Measurements from ENCODE around the gene ARL8B. TPM values are rescaled to one million over a fixed set of nuclear protein-coding genes. Genes with fewer than 3 reads are reported as not detected.

The ARL8B gene
- polyA plus RNA-seq, 1 of the 3 experiments (the other 2 are of a cell fraction): 21.9 TPM

- Histone ChIP-seq H3K9me3 (no peaks in the 10 kb centered on the region), H3K9ac (no peak overlapping the region), H3K36me3 (replicated peaks in 1 of 2; ENCODE audit: control insufficient read depth in 1 of 2, insufficient read depth in 2 of 2, low read length in 1 of 2) (no peaks in the 10 kb centered on the region), H3K27me3 (ENCODE audit: insufficient read depth) (no peaks in the 10 kb centered on the region), H3K9me2 (no peaks in the 10 kb centered on the region), H3K4me2 (no peak overlapping the region), H3K27ac (ENCODE audit: low read depth in 2 of 2, low read length in 1 of 2) (no peak overlapping the region), H3K4me3 (ENCODE audit: low read depth in 2 of 2, low read length in 1 of 2) (no peak overlapping the region), H4K20me1 (ENCODE audit: insufficient read depth) (no peaks in the 10 kb centered on the region), H3F3A (replicated peaks; ENCODE audit: insufficient read depth) (no peaks in the 10 kb centered on the region), H2AFZ (ENCODE audit: low read depth) (no peak overlapping the region), H3K4me1 (ENCODE audit: control insufficient read depth in 1 of 2, insufficient read depth in 2 of 2, low read depth in 1 of 2, low read length in 1 of 2) (peaks cover 0 to 3% of the 10 kb centered on the region in 2 experiments; a peak in 1 of 4 replicates), H3K79me2 (ENCODE audit: insufficient read depth) (no peaks in the 10 kb centered on the region)
- ChIA-PET CTCF (interaction anchor here (0.9 to 1.4 kb wide), 2 partner anchors 112 to 380 kb away, joined by 3 read pairs; partner anchors contain the start of gene BHLHE40), POLR2A (no interaction called here)
- DNase-seq: no peak
- 53% methylated on average over 1 of the region's 1 CpG for WGBS (ENCODE audit: low lambda C conversion rate)
- TF ChIP-seq NRF1 (IDR thresholded peaks at IDR 0.05; ENCODE audit: low read depth, low read length) (no peak), TAF1 (IDR thresholded peaks at IDR 0.05; ENCODE audit: borderline replicate concordance, low read depth, low read length) (no peak), USF2 (IDR thresholded peaks at IDR 0.05; ENCODE audit: borderline replicate concordance, low read depth, low read length) (no peak), RAD21 (IDR thresholded peaks at IDR 0.05; ENCODE audit: low read length) (no peak), MEF2A (IDR thresholded peaks at IDR 0.05; ENCODE audit: borderline replicate concordance, low read depth) (no peak), CTCF (IDR thresholded peaks at IDR 0.05) (no peak)
Observed at GRCh38 chr3:5092018-5092417, 30.1 kb upstream of the ARL8B start.

GRCh38 chr3:5093731-5094130, 28.4 kb upstream of the ARL8B start:
- no peak overlapping the region for H2AFZ ChIP-seq (ENCODE audit: low read depth)
- H3K9ac ChIP-seq: no peak overlapping the region
- TF ChIP-seq FOSL2 (IDR thresholded peaks at IDR 0.05; ENCODE audit: borderline replicate concordance, low read depth) (no peak), RXRA (IDR thresholded peaks at IDR 0.05; ENCODE audit: borderline replicate concordance, low read depth) (no peak), NFIC (IDR thresholded peaks at IDR 0.05; ENCODE audit: borderline replicate concordance) (no peak), SIN3A (IDR thresholded peaks at IDR 0.05; ENCODE audit: borderline replicate concordance, low read depth, low read length) (no peak), RAD21 (IDR thresholded peaks at IDR 0.05; ENCODE audit: low read length) (no peak), CTCF (IDR thresholded peaks at IDR 0.05) (no peak), RFX5 (IDR thresholded peaks at IDR 0.05; ENCODE audit: low read length) (no peak), GABPA (IDR thresholded peaks at IDR 0.05; ENCODE audit: low read depth) (no peak), ZBTB33 (IDR thresholded peaks at IDR 0.05; ENCODE audit: borderline replicate concordance, low read depth) (no peak), MAX (IDR thresholded peaks at IDR 0.05; ENCODE audit: low read depth) (no peak), ELF1 (IDR thresholded peaks at IDR 0.05) (no peak), SMC3 (IDR thresholded peaks at IDR 0.05; ENCODE audit: low read depth, low read length) (no peak), MXI1 (IDR thresholded peaks at IDR 0.05; ENCODE audit: low read depth, low read length) (no peak), IRF3 (IDR thresholded peaks at IDR 0.05; ENCODE audit: low read depth, low read length) (no peak), EP300 (IDR thresholded peaks at IDR 0.05; ENCODE audit: borderline replicate concordance in 1 of 2, low read depth in 1 of 2, low read length in 1 of 2) (no peak), TCF12 (IDR thresholded peaks at IDR 0.05) (no peak)
- no peaks in the 10 kb centered on the region for H3K79me2 ChIP-seq (ENCODE audit: insufficient read depth)
- ChIA-PET POLR2A (no interaction called here), CTCF (interaction anchor here (1.0 kb wide), 1 partner anchor 17 kb away, joined by 3 read pairs; no protein-coding TSS in a partner anchor)
- H4K20me1 ChIP-seq (ENCODE audit: insufficient read depth): no peaks in the 10 kb centered on the region
- no peak overlapping the region for H3K27ac ChIP-seq (ENCODE audit: low read depth in 2 of 2, low read length in 1 of 2)
- 72% methylated on average over 2 of the region's 2 CpGs for WGBS (ENCODE audit: low lambda C conversion rate)
- H3K4me1 ChIP-seq (ENCODE audit: control insufficient read depth in 1 of 2, insufficient read depth in 2 of 2, low read depth in 1 of 2, low read length in 1 of 2): peaks cover 0 to 3% of the 10 kb centered on the region in 2 experiments; a peak in 1 of 4 replicates
- no peak for DNase-seq
- H3K9me3 ChIP-seq: no peaks in the 10 kb centered on the region
- no peaks in the 10 kb centered on the region for H3K27me3 ChIP-seq (ENCODE audit: insufficient read depth)
- no peaks in the 10 kb centered on the region for H3K36me3 ChIP-seq (replicated peaks in 1 of 2; ENCODE audit: control insufficient read depth in 1 of 2, insufficient read depth in 2 of 2, low read length in 1 of 2)
- H3K4me3 ChIP-seq (ENCODE audit: low read depth in 2 of 2, low read length in 1 of 2): no peak overlapping the region
- H3K4me2 ChIP-seq: no peak overlapping the region
- no peaks in the 10 kb centered on the region for H3K9me2 ChIP-seq
- no peaks in the 10 kb centered on the region for H3F3A ChIP-seq (replicated peaks; ENCODE audit: insufficient read depth)
